Lower leg skin (tissue), 4 donors: ENCODE results near the gene ADSS1. TPM values are rescaled to one million over a fixed set of nuclear protein-coding genes. Genes with fewer than 3 reads are reported as not detected.

Experiments used
- DNase-seq, 2 donors: peaks; one replicate each; pipeline ENCODE4 v3.0.0-alpha.2; 2019; ENCODE audit warnings: low spot score in 2 of 2
- H3K4me3 ChIP-seq: fragments of 200-600 bp; sonication (generic); 2 replicates; pipeline ENCODE4 v1.5.1; 2017; ENCODE audit warnings: mild to moderate bottlenecking, low read depth; ENCODE audit not compliant: poor library complexity, severe bottlenecking
- CTCF ChIP-seq, 3 donors: fragments of 450-650 bp; IDR thresholded peaks; one replicate each; pipeline ENCODE4 v1.5.1; 2016; ENCODE audit warnings: antibody characterized with exemption in 3 of 3, mild to moderate bottlenecking in 3 of 3, moderate library complexity in 2 of 3
- POLR2A ChIP-seq, 2 donors: fragments of 450-650 bp; IDR thresholded peaks; one replicate each; pipeline ENCODE4 v1.6.1; 2016 to 2017; ENCODE audit warnings: antibody characterized with exemption in 2 of 2, mild to moderate bottlenecking in 1 of 2, moderate library complexity in 1 of 2
- whole genome bisulfite sequencing, 2 donors: methylation state at CpG; one replicate each; pipeline ENCODE4 v1.1.5; 2018; 5-methylcytosine and 5-hydroxymethylcytosine counted together
- intact Hi-C: fragments of 100-400 bp; cut with DNase I; formaldehyde crosslinking; loops from one replicate; pipeline ENCODE4 v1.15.0; 2023; ENCODE audit warnings: low total_unique reads
- total RNA-seq, 4 donors: library from RNA; depleted of rRNA; stranded (reverse); fragments of >200 nt; gene quantifications; one replicate each; pipeline ENCODE4 v1.1.0, GENCODE V29; 2016

Gene ADSS1
- total RNA-seq, 4 donors from 2014 or later = 5.5 to 8.7 (median 7.2) TPM

- DNase-seq = no peak
- intact Hi-C loops = no loop called here
- no peak overlapping the region for H3K4me3 ChIP-seq
- WGBS, 2 donors = 90 to 94% methylated on average over 16 of the region's 21 CpGs
- TF ChIP-seq CTCF (IDR thresholded peaks at IDR 0.05) (no peak), POLR2A (IDR thresholded peaks at IDR 0.05) (no peak)
Measured at GRCh38 chr14:104705340-104706047, 18.5 kb upstream of the ADSS1 start.

- no peak for DNase-seq
- no peak overlapping the region for H3K4me3 ChIP-seq
- TF ChIP-seq POLR2A (IDR thresholded peaks at IDR 0.05) = no peak
- WGBS, 2 donors = 60 to 76% methylated on average over 25 to 26 of the region's 28 CpGs
- intact Hi-C loops = no loop called here
Measured at GRCh38 chr14:104706733-104707607, 17.1 kb upstream of the ADSS1 start.

GRCh38 chr14:104707608-104708595, 16.1 kb upstream of the ADSS1 start:
- H3K4me3 ChIP-seq = no peak overlapping the region
- DNase-seq = no peak
- TF ChIP-seq POLR2A (IDR thresholded peaks at IDR 0.05) = no peak
- no peak for TF ChIP-seq CTCF (IDR thresholded peaks at IDR 0.05)
- WGBS, 2 donors = 65 to 80% methylated on average over 13 to 15 of the region's 34 CpGs
- intact Hi-C loops = loop anchor here (2.0 kb wide), 1 partner anchor 57 kb away; no protein-coding TSS in a partner anchor

DNA sequence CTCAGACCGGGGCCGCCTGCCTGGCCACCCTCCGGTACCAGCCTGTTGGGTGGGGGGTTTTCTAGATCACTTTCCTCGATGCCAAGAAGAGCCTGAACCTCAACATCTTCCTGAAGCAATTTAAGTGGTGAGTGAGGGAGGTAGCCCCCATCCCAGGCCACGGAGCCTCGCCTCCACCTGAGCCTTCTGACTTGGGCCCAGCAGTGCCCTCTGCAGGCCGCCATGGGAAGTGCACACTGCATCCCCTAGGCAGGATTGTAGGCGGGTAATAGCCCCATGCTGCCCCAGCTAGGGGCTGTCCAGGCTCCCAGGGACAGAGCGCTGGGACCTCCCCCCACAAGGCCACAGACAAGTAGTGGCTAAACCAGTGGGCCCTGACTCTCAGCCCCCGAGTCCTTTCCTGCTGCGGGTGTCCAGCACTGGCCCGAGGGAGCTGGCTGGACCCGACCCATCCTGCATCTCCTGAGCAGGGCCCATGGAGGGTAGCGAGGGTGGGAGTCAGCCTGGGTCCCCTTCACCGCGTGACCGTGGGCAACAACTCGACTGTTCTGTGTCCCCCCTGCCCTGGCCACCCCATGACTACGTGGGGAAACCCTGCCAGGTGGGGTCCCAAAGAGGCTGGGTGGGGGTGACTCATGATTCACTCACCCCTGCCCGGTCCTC, 15.3 kb upstream of the ADSS1 start:
- no peak for TF ChIP-seq POLR2A (IDR thresholded peaks at IDR 0.05)
- peak in 2 of 3 donors; percentile 5 to 84 for TF ChIP-seq CTCF (IDR thresholded peaks at IDR 0.05)
- intact Hi-C loops = loop anchor here (2.0 kb wide), 1 partner anchor 58 kb away; no protein-coding TSS in a partner anchor
- H3K4me3 ChIP-seq = no peak overlapping the region
- WGBS, 2 donors = 55 to 57% methylated on average over 17 to 19 of the region's 20 CpGs
- DNase-seq = peak in 1 of 2 donors; percentile 94

DNA sequence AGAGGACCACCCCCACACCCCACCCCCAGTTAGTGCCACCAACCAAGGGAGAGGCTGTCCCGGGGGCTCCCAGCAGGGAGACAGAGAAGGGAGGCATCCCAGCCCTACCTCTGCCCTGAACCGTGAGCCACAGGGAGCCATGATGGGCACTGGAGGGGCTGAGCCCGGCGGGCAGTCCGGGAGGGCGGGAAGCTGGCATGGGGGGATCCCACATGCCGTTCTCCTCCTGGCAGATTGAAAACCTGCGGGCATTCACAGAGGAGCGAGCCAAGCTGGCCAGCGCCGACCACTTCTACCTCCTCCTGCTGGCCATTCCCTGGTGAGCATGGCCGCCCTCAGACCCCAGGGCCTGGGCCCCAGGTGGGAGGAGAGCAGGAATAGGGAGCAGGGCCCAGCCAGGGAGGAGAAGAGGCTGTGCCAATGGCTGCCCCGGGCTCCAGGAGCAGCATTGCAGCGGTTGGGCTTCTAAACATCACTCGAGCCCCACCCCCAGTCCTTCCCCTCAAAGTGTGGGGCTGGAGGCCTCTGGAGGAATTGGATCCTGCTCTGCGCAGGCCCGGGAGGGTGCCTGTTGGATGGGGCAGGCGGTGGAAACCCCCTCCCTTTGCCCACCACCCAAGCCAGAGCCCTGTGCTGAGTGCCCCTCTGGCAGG, 14.5 kb upstream of the ADSS1 start:
- intact Hi-C loops = loop anchor here (2.0 kb wide), 1 partner anchor 59 kb away; no protein-coding TSS in a partner anchor

More for the DNA sequence above, 14.5 kb upstream of the ADSS1 start:
- 79% methylated on average over 18 of the region's 18 CpGs for WGBS, 2 donors
- no peak overlapping the region for H3K4me3 ChIP-seq
- TF ChIP-seq POLR2A (IDR thresholded peaks at IDR 0.05) (no peak), CTCF (IDR thresholded peaks at IDR 0.05) (no peak)
- DNase-seq = no peak
